Hindlimb muscle (tissue), 1 donor: ENCODE data around the gene TRAF3IP1. TPM values are rescaled to one million over a fixed set of nuclear protein-coding genes. Genes with fewer than 3 reads are reported as not detected.

ENCODE experiments used
- DNase-seq: peaks from one replicate; pipeline ENCODE4 v3.0.0-alpha.2; 2013
- polyA plus RNA-seq: library from polyadenylated mRNA; unstranded; fragments of 120-200 nt; gene quantifications from one replicate; pipeline ENCODE4 v1.2.1, GENCODE V29; 2013; ENCODE audit not compliant: insufficient read length

The TRAF3IP1 gene
- polyA plus RNA-seq, 1 donor, result 9.3 TPM

GRCh38 chr2:238287737-238288649 is 32.3 kb upstream of the TRAF3IP1 start, which contains the start of gene PER2:
Gene PER2 (minus strand): TSS chr2:238288610. CDS start chr2:238277936, 10,674 bp downstream.
- peak; percentile 56 for DNase-seq

GRCh38 chr2:238288650-238289573 is 31.4 kb upstream of the TRAF3IP1 start:
- DNase-seq, result peak; percentile 98

DNA sequence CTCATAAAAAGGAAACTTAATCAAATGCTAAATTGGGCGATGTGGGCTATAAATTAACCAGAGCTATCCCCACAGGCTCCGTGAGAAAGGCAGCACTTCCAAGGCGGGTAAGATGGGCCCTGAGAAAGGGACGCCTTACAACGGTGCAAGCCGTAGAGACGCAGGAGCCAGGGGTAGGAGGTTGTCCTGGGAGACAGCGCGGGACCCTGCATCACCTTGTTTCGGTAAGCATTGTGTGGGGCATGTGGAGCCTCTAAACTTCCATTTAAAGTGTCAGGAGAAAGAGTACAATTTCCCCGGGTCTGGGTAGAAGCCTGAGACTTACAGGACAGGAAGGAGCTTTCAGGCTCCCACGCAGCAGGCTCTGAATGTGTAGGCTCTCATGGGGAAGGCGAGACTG is 30.7 kb upstream of the TRAF3IP1 start:
- no peak for DNase-seq

DNA sequence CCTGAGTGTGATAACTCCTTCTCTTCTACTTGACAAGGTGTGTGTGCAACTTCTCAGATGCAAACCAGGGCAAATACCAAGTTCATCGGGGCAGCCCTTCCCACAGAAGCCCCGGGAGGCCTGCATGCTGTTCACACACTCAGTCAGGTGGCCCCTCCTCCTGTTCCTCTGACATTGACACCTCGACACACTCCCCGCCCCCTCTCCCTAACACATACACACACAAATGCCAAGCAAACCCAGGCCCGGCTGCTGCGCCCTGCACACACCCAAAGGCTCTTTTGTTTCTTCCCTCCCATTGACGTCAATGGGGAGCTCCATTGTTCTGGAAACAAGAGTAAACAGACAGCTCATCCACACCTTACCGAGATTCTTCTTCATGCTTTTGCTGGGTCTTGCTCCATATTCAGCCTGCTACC is 30.2 kb upstream of the TRAF3IP1 start:
- DNase-seq, result no peak

GRCh38 chr2:238290715-238291549 is 29.4 kb upstream of the TRAF3IP1 start:
- no peak for DNase-seq

DNA sequence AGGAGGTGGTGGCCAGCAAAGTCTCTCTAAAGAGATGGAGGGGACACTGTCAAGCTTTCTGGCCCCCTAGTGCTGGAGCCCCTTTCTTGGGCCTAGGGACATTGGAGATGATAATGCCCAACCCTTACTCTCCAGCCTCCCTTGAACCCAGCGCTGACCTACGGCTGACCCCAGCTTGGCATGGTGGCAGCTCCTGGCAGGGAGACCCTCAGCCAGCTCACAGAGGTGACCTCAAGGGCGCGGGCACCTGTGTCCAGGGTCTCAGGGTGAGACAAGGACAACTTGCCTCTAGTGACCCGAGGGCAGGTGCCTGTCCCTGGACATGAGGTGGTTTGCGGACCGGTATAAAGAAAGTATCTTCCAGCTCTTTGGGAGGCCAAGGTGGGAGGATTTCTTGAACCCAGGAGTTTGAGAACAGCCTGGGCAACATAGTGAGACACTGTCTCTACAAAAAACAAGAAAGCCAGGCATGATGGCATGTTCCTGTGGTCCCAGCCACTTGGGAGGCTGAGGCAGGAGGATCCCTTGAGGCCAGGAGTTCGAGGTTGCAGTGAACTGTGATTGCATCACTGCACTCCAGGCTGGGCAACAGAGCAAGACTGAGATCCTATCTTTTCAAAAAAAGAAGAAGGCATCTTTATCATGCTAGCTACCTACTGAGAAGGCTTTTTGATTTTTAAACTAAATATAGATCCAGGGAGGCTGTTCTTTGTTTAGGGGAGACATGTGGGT is 28.6 kb upstream of the TRAF3IP1 start:
- no peak for DNase-seq

- no peak for DNase-seq
Observed at GRCh38 chr2:238294046-238294392, 26.3 kb upstream of the TRAF3IP1 start.

DNA sequence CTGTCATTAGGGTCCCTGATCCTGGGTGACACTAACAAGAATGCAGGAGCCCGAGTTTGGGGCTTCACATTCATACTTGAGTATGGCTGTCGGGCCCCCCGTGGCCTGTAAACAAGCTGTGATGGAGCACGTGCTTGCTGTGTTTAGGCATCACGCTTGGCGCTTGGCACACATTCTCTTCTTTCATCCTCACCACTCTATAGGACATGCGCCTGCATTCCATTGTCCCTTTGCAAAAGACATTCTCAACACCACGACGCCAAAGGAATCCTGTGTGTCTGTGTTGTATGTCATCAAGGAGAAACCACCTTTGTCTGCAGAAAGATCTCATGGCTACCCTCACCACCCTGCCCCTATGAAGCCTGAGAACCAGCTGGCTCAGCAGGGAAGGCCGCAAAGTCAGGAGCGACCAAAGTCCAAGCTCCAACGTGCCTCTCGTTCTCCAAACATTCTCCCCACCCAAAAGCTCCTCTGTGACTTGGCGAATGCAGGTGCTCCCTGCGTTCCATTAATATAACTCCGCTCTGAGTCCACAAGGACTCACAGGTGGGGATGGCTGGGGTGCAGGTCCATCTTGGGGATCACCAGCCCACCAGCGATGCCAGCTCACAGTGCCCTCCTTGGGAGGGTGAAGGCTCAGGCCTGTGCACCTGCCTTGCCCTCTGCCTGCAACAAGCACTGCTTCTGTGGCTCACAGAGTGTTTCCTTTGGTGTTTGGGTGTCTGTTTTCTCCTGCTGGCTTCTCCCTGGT is 25.8 kb upstream of the TRAF3IP1 start:
- DNase-seq, result no peak

- DNase-seq, result no peak
Observed at GRCh38 chr2:238295144-238296112, 24.9 kb upstream of the TRAF3IP1 start.

GRCh38 chr2:238296638-238297457 is 23.5 kb upstream of the TRAF3IP1 start:
- no peak for DNase-seq

DNA sequence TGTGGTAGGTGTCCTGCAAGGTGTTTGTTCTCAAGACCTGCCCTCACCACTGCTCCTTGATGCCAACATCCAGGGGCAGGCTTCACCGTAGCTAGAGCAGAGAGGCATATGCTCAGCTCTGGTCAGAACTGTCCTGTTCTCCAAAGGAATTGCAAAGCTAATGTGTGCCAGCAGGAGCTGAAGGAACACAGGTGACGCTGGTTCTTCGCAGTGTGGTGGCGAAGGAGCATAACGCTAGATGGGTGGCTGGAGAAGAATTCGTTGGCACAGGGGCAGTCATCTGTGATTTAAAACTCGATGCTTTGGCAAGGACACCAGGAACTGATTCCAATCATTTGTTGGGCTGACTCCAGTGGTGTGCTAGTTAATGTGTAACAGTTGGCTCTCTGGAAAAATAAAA is 20.5 kb upstream of the TRAF3IP1 start:
- no peak for DNase-seq

GRCh38 chr2:238302087-238302486 is 18.2 kb upstream of the TRAF3IP1 start:
- DNase-seq, result no peak

DNA sequence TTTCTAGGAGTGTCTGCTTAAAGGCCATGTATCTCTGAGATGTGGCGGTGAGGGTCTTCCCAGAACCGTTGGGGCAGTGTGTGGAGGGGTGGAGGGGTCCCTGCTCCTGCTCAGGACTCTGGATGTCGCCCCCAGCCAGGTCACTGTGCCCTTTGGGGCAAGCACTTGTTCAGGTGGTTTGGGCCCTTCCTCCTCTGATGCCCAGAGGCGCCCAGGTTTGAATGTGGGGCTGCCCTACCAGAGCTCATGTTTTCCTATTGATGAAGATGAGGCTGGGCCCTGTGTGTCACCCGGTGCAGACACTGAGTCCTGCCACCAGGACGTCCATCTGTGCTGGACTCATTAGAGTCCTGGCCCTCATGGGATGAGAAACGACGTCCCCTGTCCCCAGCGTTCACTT is 17.6 kb upstream of the TRAF3IP1 start:
- no peak for DNase-seq

DNA sequence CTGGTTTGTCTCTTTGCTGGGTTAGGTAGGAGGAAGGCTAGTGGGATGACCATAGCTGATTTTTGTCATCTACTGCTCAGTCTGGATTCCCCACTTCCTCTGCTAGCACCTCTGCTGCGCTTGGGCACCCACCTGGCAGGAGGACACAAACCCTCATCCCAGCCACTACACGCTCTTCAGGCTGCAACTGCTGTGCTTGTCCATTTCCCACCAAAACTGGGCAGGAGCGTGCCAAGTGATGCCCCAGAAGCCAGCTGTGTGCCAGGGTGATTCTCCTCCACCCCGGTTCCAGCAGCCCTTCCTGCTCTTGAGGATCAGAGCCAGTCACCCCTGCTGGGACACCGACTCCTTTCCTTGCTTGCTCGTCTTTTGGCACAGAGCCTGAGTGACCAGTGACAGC is 16.2 kb upstream of the TRAF3IP1 start:
- DNase-seq, result no peak

DNA sequence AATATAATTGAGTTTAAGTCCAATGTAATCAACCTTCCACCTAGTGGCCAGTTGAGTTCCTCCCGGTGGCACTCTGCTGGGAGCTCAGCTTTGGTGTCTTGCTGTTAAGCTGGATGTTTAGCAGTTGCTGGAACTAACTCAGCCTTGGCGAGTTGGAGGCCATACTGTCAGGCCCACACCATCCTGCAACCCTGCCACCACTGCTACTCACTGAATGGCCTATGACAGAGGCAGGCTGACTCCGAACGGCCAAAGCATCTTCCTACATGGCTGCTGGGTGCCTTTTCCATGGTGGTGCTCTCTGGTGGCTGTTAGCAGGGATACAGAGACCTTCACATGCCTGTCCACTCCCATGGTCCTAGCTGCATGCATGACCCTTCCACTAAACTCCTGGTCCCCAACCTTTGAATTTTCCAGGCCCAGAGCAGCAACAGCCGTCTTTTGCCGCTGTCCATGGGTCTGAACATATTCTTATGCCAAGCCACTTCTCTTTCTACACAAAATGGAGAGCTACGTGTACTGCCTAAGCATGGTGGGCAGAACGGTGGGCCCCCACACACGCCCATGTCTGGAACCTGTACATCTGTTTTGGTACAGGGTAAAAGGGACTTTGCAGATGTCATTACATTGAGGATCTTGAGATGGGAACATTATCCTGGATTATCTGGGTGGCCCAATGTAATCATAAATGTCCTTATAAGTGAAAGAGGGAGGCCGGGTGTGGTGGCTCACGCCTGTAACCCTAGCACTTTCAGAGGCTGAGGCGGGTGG is 15.0 kb upstream of the TRAF3IP1 start:
- no peak for DNase-seq

GRCh38 chr2:238305965-238306671 is 14.2 kb upstream of the TRAF3IP1 start:
- DNase-seq, result no peak

GRCh38 chr2:238306672-238306998 is 13.7 kb upstream of the TRAF3IP1 start:
- DNase-seq, result no peak
